K562 (cell line): Measurements from ENCODE around the gene NRXN2.
A peak's percentile ranks its signal among the peaks of the same experiment; 100 is the strongest.

Experiments
- GABPA ChIP-seq: fragments of 200-800 bp; sonication (Bioruptor generic); conservative IDR thresholded peaks from 2 replicates; pipeline ENCODE4 v1.6.1; 2016; ENCODE audit warnings: low read depth, missing genetic modification characterization, missing compliant biosample characterization
- NFE2L1 ChIP-seq: fragments of 450-650 bp; IDR thresholded peaks from 2 replicates; pipeline ENCODE4 v1.6.1; 2016; ENCODE audit warnings: missing genetic modification characterization, low read depth, mild to moderate bottlenecking, missing compliant biosample characterization, moderate library complexity, borderline replicate concordance
- SIN3B ChIP-seq: fragments of 450-650 bp; IDR thresholded peaks from 2 replicates; pipeline ENCODE4 v1.6.1; 2017; ENCODE audit warnings: low read depth, mild to moderate bottlenecking, moderate library complexity
- SMARCC2 ChIP-seq: fragments of 450-650 bp; IDR thresholded peaks from 2 replicates; pipeline ENCODE4 v1.6.1; 2017; ENCODE audit warnings: antibody characterized with exemption, moderate library complexity, mild to moderate bottlenecking, low read depth
- TAF1 ChIP-seq: IDR thresholded peaks from 2 replicates; pipeline ENCODE4 v1.6.1; 2011; ENCODE audit warnings: mild to moderate bottlenecking, low read length, moderate library complexity; ENCODE audit not compliant: insufficient read depth, control insufficient read depth, severe bottlenecking; ENCODE audit errors: extremely low read depth
- ZFP1 ChIP-seq: fragments of 450-650 bp; formaldehyde crosslinking; IDR thresholded peaks from 2 replicates; pipeline ENCODE4 v1.4.0; 2020; ENCODE audit warnings: mild to moderate bottlenecking, mixed read lengths
- ZNF75A ChIP-seq: fragments of 450-650 bp; formaldehyde crosslinking; IDR thresholded peaks from 2 replicates; pipeline ENCODE4 v1.4.0; 2020; ENCODE audit warnings: mild to moderate bottlenecking
- TF ChIP-seq, protein P1 (sequence below): fragments of 250-450 bp; sonication (Bioruptor Pico); IDR thresholded peaks from 2 replicates; pipeline ENCODE4 v1.5.0; 2020; ENCODE audit warnings: mild to moderate bottlenecking, borderline replicate concordance
- TF ChIP-seq, protein P2 (sequence below), 3 experiments: IDR thresholded peaks in 2 of 3; conservative IDR thresholded peaks in 1 of 3; 2 replicates each; pipeline ENCODE4 v1.5.1; 2011 to 2012; ENCODE audit warnings: low read length in 3 of 3, mild to moderate bottlenecking in 3 of 3, control low read depth in 2 of 3, improper control_type of control experiment in 1 of 3, inconsistent platforms in 1 of 3, low read depth in 1 of 3, mixed read lengths in 1 of 3, moderate library complexity in 1 of 3; ENCODE audit not compliant: insufficient read depth in 2 of 3

DNA sequence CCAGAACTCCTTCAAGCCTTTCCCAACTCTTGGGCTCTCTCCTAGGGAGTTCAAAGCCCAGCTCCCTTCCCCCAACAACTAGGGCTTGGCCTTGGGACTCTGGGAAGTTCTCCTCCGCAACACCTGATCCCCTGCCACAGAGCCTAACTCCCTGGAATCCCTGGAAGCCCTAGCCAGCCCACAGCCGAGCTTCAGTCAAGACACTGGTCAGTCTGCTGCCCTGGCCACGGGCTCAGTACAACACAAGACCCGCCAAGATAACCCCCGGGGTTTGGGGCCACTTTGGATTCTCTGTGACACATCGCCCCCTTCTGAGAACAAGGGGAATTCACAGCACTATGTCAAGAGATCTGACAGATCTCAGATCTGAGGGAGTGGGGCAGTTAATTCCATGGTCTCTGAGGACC lies 73.7 kb downstream of the NRXN2 start:
- TF ChIP-seq NFE2L1, result no peak
- no peak for TF ChIP-seq GABPA (tag)
- no peak for TF ChIP-seq TAF1
- no peak for TF ChIP-seq SIN3B
- TF ChIP-seq, protein P1, sequence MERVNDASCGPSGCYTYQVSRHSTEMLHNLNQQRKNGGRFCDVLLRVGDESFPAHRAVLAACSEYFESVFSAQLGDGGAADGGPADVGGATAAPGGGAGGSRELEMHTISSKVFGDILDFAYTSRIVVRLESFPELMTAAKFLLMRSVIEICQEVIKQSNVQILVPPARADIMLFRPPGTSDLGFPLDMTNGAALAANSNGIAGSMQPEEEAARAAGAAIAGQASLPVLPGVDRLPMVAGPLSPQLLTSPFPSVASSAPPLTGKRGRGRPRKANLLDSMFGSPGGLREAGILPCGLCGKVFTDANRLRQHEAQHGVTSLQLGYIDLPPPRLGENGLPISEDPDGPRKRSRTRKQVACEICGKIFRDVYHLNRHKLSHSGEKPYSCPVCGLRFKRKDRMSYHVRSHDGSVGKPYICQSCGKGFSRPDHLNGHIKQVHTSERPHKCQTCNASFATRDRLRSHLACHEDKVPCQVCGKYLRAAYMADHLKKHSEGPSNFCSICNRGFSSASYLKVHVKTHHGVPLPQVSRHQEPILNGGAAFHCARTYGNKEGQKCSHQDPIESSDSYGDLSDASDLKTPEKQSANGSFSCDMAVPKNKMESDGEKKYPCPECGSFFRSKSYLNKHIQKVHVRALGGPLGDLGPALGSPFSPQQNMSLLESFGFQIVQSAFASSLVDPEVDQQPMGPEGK (CRISPR knock-in tag), result no peak
- TF ChIP-seq, protein P2, sequence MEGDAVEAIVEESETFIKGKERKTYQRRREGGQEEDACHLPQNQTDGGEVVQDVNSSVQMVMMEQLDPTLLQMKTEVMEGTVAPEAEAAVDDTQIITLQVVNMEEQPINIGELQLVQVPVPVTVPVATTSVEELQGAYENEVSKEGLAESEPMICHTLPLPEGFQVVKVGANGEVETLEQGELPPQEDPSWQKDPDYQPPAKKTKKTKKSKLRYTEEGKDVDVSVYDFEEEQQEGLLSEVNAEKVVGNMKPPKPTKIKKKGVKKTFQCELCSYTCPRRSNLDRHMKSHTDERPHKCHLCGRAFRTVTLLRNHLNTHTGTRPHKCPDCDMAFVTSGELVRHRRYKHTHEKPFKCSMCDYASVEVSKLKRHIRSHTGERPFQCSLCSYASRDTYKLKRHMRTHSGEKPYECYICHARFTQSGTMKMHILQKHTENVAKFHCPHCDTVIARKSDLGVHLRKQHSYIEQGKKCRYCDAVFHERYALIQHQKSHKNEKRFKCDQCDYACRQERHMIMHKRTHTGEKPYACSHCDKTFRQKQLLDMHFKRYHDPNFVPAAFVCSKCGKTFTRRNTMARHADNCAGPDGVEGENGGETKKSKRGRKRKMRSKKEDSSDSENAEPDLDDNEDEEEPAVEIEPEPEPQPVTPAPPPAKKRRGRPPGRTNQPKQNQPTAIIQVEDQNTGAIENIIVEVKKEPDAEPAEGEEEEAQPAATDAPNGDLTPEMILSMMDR (IDR thresholded peaks at IDR 0.05 in 2 of 3, conservative IDR thresholded peaks at IDR 0.05 in 1 of 3; ENCODE audit: insufficient read depth in 2 of 3, low read depth in 1 of 3, low read length in 3 of 3), result peak; percentile 80 to 90 (median 88)
- TF ChIP-seq ZFP1 (CRISPR knock-in tag), result no peak
- no peak for TF ChIP-seq SMARCC2
- TF ChIP-seq ZNF75A (CRISPR knock-in tag), result no peak
